ENCODE data around the gene SMCHD1. TPM values are rescaled to one million over a fixed set of nuclear protein-coding genes. Genes with fewer than 3 reads are reported as not detected.
"Not testable (repeated sequence)": the region's sequence is repeated elsewhere in the genome, so short reads cannot be mapped to it uniquely, and the experiment has no call there.

The SMCHD1 gene
- total and polyA plus RNA-seq, 2 experiments from 2014 or later = 18.9 to 54.2 TPM

DNA sequence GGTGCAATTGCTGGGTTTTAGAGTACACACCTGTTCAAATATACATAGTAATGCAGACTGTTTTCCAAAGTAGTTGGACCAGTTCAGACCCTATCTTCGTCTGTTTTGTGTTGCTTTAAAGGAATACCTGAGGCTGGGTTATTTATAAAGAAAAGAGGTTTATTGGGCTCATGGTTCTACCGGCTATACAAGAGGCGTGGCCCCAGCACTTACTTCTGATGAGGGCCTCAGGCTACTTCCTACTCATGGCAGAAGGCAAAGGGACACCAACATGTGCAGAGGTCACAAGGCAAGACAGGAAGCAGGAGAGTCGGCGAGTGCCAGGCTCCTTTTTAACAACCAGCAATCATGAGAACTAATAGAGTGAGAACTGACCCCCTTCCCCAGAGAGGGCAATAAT is 169.3 kb downstream of the SMCHD1 start:
- Histone ChIP-seq H3K27ac (no peak overlapping the region), H3K9me3 (ENCODE audit: low read depth) (no peaks in the 10 kb centered on the region), H3K4me1 (ENCODE audit: low read depth) (peaks cover 6% of the 10 kb centered on the region), H3K36me3 (no peaks in the 10 kb centered on the region), H3K27me3 (no peaks in the 10 kb centered on the region), H3K4me3 (no peak overlapping the region)
- no peak for DNase-seq (ENCODE audit: low read depth in 1 of 2, low spot score in 1 of 2)
- TF ChIP-seq, protein P1, sequence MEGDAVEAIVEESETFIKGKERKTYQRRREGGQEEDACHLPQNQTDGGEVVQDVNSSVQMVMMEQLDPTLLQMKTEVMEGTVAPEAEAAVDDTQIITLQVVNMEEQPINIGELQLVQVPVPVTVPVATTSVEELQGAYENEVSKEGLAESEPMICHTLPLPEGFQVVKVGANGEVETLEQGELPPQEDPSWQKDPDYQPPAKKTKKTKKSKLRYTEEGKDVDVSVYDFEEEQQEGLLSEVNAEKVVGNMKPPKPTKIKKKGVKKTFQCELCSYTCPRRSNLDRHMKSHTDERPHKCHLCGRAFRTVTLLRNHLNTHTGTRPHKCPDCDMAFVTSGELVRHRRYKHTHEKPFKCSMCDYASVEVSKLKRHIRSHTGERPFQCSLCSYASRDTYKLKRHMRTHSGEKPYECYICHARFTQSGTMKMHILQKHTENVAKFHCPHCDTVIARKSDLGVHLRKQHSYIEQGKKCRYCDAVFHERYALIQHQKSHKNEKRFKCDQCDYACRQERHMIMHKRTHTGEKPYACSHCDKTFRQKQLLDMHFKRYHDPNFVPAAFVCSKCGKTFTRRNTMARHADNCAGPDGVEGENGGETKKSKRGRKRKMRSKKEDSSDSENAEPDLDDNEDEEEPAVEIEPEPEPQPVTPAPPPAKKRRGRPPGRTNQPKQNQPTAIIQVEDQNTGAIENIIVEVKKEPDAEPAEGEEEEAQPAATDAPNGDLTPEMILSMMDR (IDR thresholded peaks at IDR 0.05; ENCODE audit: low read depth, low read length) = no peak

DNA sequence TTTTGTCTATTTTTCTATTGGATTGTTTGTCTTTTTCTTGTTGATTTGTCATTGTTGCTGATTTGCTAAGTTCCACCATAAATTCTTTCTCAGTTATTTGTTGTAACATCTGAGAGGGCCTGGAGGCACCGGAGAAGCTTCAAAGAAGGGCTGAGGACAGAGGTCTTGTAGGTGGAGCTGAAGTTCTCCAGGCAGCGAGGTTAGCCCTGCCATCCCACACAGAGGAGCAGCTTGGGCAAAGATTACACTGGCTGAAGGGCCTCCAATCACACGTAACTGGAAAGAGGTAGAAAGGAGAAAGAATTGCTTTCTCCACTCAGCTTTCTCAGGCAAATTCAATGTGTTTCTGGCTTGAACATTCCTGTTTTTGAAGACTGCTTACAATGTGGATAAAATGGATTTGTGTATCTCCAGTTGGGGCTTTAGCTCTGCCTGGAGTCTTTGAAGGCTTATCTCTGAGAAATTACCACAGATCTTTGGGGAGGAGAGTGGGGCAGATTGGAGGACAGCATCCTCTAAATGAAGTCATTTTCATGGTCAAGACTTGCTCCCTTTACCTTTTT is 170.2 kb downstream of the SMCHD1 start:
- H3K27ac ChIP-seq = peak overlapping the region; percentile 47
- no peaks in the 10 kb centered on the region for H3K27me3 ChIP-seq
- H3K4me1 ChIP-seq (ENCODE audit: low read depth) = peaks cover 6% of the 10 kb centered on the region
- H3K36me3 ChIP-seq = no peaks in the 10 kb centered on the region
- no peaks in the 10 kb centered on the region for H3K9me3 ChIP-seq (ENCODE audit: low read depth)
- H3K4me3 ChIP-seq = no peak overlapping the region
- no peak for DNase-seq (ENCODE audit: low read depth in 1 of 2, low spot score in 1 of 2)
- TF ChIP-seq, protein P1 (IDR thresholded peaks at IDR 0.05; ENCODE audit: low read depth, low read length) = no peak

DNA sequence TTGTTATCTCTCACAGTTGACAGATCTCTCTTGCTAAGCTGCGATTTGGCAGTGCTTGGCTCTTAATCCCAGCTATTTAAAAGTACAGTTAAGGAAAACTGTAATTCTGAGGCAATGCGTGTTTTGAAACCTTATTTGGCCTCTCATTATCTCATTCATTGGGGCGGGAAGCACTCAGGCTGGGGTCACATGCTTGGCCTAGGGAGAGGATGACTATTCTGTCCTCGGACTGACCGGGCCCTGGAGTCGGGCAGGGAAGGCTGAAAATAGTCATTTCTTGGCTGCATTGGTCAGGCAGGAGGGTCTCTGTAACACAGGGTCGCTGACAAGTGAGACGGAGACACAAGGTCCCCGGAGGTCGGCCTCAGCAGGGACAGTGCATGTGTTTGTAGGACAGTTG is 171.1 kb downstream of the SMCHD1 start:
- TF ChIP-seq, protein P1 (IDR thresholded peaks at IDR 0.05; ENCODE audit: low read depth, low read length) = no peak
- Histone ChIP-seq H3K27me3 (no peaks in the 10 kb centered on the region), H3K9me3 (ENCODE audit: low read depth) (no peaks in the 10 kb centered on the region), H3K4me3 (no peak overlapping the region), H3K36me3 (no peaks in the 10 kb centered on the region), H3K27ac (peak overlapping the region; percentile 60), H3K4me1 (ENCODE audit: low read depth) (peaks cover 6% of the 10 kb centered on the region)
- peak; percentile 13 to 81 for DNase-seq (ENCODE audit: low read depth in 1 of 2, low spot score in 1 of 2)

DNA sequence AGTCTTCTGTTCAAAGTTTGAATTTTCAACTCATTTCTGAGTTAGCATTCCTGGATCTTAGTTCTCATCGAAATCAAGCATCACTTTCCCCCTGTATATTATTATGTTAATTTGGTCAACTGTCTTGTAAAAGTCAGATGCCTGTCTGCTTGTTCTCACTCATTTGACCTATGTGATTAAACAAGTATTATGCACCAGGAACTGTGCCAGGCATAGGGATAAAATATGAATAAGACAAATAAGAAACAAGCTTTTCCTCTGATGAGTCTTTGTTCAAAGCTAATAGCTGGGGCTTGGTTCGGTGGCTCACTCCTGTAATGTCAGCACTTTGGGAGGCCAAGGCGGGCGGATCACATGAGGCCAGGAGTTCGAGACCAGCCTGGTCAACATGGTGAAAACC is 171.5 kb downstream of the SMCHD1 start:
- Histone ChIP-seq H3K27ac (peak overlapping the region; percentile 60), H3K36me3 (no peaks in the 10 kb centered on the region), H3K9me3 (ENCODE audit: low read depth) (no peaks in the 10 kb centered on the region), H3K4me1 (ENCODE audit: low read depth) (peaks cover 6% of the 10 kb centered on the region), H3K27me3 (no peaks in the 10 kb centered on the region), H3K4me3 (no peak overlapping the region)
- DNase-seq (ENCODE audit: low read depth in 1 of 2, low spot score in 1 of 2) = peak in 1 of 2 donors; percentile 27
- TF ChIP-seq, protein P1 (IDR thresholded peaks at IDR 0.05; ENCODE audit: low read depth, low read length) = no peak

DNA sequence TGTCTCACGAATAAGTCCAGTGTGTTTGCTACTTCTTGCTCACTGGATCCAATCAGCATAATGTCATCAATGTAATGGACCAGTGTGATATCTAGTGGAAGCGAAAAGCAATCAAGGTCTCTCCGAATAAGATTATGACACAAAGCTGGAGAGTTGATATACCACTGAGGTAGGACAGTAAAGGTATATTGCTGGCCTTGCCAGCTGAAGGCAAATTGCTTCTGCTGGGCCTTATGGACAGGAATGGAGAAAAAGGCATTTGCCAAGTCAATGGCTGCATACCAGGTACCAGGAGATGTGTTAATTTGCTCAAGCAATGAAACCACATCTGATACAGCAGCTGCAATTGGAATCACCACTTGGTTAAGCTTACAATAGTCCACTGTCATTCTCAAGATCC is 180.6 kb downstream of the SMCHD1 start:
- not testable (repeated sequence) for H3K4me3 ChIP-seq; H3K4me1 ChIP-seq (ENCODE audit: low read depth); H3K36me3 ChIP-seq; H3K27me3 ChIP-seq; H3K9me3 ChIP-seq (ENCODE audit: low read depth); DNase-seq (ENCODE audit: low read depth in 1 of 2, low spot score in 1 of 2); H3K27ac ChIP-seq

DNA sequence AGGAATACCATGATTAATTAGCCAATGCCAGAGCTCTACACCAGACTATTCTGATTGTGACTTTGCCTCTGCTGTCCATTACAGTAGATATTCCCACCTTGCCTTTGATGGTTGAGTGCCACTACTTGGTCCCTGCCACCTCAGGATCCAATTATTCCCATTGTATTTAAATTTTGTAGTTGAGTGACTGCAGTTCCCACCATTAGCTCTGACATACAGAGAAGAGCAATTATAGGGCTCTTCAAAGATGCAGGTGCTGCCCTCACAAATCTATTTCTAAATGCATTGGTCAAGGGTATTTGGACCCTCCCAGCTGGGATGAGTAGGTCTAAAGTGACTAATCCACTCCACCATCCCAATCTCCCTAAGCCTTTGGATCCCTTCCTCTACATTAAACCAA is 181.8 kb downstream of the SMCHD1 start:
- not testable (repeated sequence) for DNase-seq (ENCODE audit: low read depth in 1 of 2, low spot score in 1 of 2); H3K4me3 ChIP-seq; H3K4me1 ChIP-seq (ENCODE audit: low read depth); H3K27me3 ChIP-seq; H3K9me3 ChIP-seq (ENCODE audit: low read depth); H3K27ac ChIP-seq; H3K36me3 ChIP-seq

DNA sequence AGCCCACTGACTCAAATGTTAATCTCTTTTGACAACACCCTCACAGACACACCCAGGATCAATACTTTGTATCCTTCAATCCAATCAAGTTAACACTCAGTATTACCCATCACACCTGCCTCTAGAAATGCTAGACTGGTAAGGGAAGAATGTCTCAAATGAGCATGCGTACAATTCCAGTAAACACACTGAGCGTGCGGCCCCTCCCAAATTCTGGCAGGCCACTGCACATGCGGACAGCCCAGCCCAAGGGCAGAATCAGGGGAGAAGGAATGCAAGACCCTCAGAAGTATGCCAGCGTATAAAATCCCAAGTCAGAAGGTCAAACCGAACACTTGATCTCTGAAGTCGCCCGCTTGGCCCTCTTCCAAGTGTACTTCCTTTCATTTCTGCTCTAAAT is 183.7 kb downstream of the SMCHD1 start:
- Histone ChIP-seq H3K36me3 (no peaks in the 10 kb centered on the region), H3K27ac (no peak overlapping the region), H3K27me3 (no peaks in the 10 kb centered on the region), H3K4me3 (no peak overlapping the region), H3K4me1 (ENCODE audit: low read depth) (no peaks in the 10 kb centered on the region), H3K9me3 (ENCODE audit: low read depth) (no peaks in the 10 kb centered on the region)
- DNase-seq (ENCODE audit: low read depth in 1 of 2, low spot score in 1 of 2) = no peak
- TF ChIP-seq, protein P1 (IDR thresholded peaks at IDR 0.05; ENCODE audit: low read depth, low read length) = no peak

Data from cardiac muscle cell (in vitro differentiated cells and primary cell).